Measurements from ENCODE around the gene SRRM3. TPM values are rescaled to one million over a fixed set of nuclear protein-coding genes. Genes with fewer than 3 reads are reported as not detected.

SRRM3 gene
- polyA plus RNA-seq, 1 experiment, result 0.80 TPM

GRCh38 chr7:76325811-76326210 is 124.1 kb downstream of the SRRM3 start:
- ChIA-PET CTCF (interaction anchor here (1.0 to 2.0 kb wide), 2 partner anchors 12 to 34 kb away, joined by 4 to 5 read pairs; no protein-coding TSS in a partner anchor), POLR2A (no interaction called here)
- Histone ChIP-seq H3K36me3 (ENCODE audit: control insufficient read depth, insufficient read depth, low read length) (peaks cover 24% of the 10 kb centered on the region), H3K4me3 (ENCODE audit: low read depth, low read length) (no peak overlapping the region), H3K27me3 (ENCODE audit: control insufficient read depth, insufficient read depth, low read length) (no peaks in the 10 kb centered on the region)
- TF ChIP-seq, protein P1, sequence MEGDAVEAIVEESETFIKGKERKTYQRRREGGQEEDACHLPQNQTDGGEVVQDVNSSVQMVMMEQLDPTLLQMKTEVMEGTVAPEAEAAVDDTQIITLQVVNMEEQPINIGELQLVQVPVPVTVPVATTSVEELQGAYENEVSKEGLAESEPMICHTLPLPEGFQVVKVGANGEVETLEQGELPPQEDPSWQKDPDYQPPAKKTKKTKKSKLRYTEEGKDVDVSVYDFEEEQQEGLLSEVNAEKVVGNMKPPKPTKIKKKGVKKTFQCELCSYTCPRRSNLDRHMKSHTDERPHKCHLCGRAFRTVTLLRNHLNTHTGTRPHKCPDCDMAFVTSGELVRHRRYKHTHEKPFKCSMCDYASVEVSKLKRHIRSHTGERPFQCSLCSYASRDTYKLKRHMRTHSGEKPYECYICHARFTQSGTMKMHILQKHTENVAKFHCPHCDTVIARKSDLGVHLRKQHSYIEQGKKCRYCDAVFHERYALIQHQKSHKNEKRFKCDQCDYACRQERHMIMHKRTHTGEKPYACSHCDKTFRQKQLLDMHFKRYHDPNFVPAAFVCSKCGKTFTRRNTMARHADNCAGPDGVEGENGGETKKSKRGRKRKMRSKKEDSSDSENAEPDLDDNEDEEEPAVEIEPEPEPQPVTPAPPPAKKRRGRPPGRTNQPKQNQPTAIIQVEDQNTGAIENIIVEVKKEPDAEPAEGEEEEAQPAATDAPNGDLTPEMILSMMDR (IDR thresholded peaks at IDR 0.05; ENCODE audit: insufficient read depth, low read depth, low read length), result no peak
- no peak for DNase-seq (ENCODE audit: low read depth)

DNA sequence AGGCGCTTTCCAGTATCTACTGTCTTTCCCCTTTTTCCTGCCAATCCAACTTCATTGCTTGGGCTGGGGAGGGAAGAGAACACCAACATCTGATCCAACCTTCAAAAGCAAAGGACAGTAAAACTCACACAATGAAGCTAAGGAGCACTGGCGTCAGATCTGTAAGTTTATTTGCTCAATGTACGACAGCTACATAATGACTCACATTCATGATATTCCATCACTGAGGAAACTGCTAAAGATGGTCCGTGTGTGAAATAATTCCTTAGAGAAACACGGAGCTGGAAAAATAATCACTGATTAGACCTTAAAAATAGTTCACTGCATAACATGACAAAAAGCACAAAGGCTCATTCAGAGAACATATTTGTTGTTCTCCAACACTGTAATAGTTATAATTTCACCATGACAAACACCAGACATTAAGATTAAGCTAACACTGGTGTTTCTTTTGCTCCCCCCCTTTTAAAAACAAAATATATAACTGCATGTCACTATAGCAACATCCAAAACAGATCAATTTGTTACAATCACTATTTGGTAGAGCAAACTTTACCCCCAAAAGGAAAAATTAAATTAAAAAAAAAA is 125.0 kb downstream of the SRRM3 start:
- POLR2A ChIA-PET, result interaction anchor here (0.6 kb wide), 1 partner anchor 488 kb away, joined by 9 read pairs; no protein-coding TSS in a partner anchor
- no peak overlapping the region for H3K4me3 ChIP-seq (ENCODE audit: low read depth, low read length)
- no peaks in the 10 kb centered on the region for H3K27me3 ChIP-seq (ENCODE audit: control insufficient read depth, insufficient read depth, low read length)
- CTCF ChIA-PET, result interaction anchor here (0.6 to 2.9 kb wide), 2 partner anchors 8 to 1419 kb away, joined by 3 to 9 read pairs; no protein-coding TSS in a partner anchor
- H3K36me3 ChIP-seq (ENCODE audit: control insufficient read depth, insufficient read depth, low read length), result peaks cover 24% of the 10 kb centered on the region
- no peak for DNase-seq (ENCODE audit: low read depth)
- TF ChIP-seq, protein P1 (IDR thresholded peaks at IDR 0.05; ENCODE audit: insufficient read depth, low read depth, low read length), result no peak

GRCh38 chr7:76327610-76328009 is 125.9 kb downstream of the SRRM3 start:
- peaks cover 24% of the 10 kb centered on the region for H3K36me3 ChIP-seq (ENCODE audit: control insufficient read depth, insufficient read depth, low read length)

GRCh38 chr7:76328389-76328788 is 126.7 kb downstream of the SRRM3 start:
- H3K4me3 ChIP-seq (ENCODE audit: low read depth, low read length), result no peak overlapping the region
- TF ChIP-seq, protein P1 (IDR thresholded peaks at IDR 0.05; ENCODE audit: insufficient read depth, low read depth, low read length), result no peak
- DNase-seq (ENCODE audit: low read depth), result no peak
- POLR2A ChIA-PET, result no interaction called here
- peaks cover 24% of the 10 kb centered on the region for H3K36me3 ChIP-seq (ENCODE audit: control insufficient read depth, insufficient read depth, low read length)
- CTCF ChIA-PET, result interaction anchor here (2.9 kb wide), 1 partner anchor 10 kb away, joined by 9 read pairs; no protein-coding TSS in a partner anchor
- H3K27me3 ChIP-seq (ENCODE audit: control insufficient read depth, insufficient read depth, low read length), result no peaks in the 10 kb centered on the region

More at GRCh38 chr7:76327610-76328009, 125.9 kb downstream of the SRRM3 start:
- DNase-seq (ENCODE audit: low read depth), result no peak
- H3K4me3 ChIP-seq (ENCODE audit: low read depth, low read length), result no peak overlapping the region
- POLR2A ChIA-PET, result interaction anchor here (0.6 kb wide), 1 partner anchor 489 kb away, joined by 9 read pairs; no protein-coding TSS in a partner anchor
- CTCF ChIA-PET, result interaction anchor here (2.9 kb wide), 1 partner anchor 9 kb away, joined by 9 read pairs; no protein-coding TSS in a partner anchor
- no peaks in the 10 kb centered on the region for H3K27me3 ChIP-seq (ENCODE audit: control insufficient read depth, insufficient read depth, low read length)
- TF ChIP-seq, protein P1 (IDR thresholded peaks at IDR 0.05; ENCODE audit: insufficient read depth, low read depth, low read length), result no peak

- H3K36me3 ChIP-seq (ENCODE audit: control insufficient read depth, insufficient read depth, low read length), result peaks cover 23% of the 10 kb centered on the region
- DNase-seq (ENCODE audit: low read depth), result no peak
- no peaks in the 10 kb centered on the region for H3K27me3 ChIP-seq (ENCODE audit: control insufficient read depth, insufficient read depth, low read length)
- TF ChIP-seq, protein P1 (IDR thresholded peaks at IDR 0.05; ENCODE audit: insufficient read depth, low read depth, low read length), result no peak
- POLR2A ChIA-PET, result interaction anchor here (0.6 kb wide), 1 partner anchor 29 kb away, joined by 4 read pairs; the partner anchor contains the start of gene YWHAG
- no peak overlapping the region for H3K4me3 ChIP-seq (ENCODE audit: low read depth, low read length)
- CTCF ChIA-PET, result interaction anchor here (2.9 kb wide), 1 partner anchor 11 kb away, joined by 9 read pairs; no protein-coding TSS in a partner anchor
These were observed 127.8 kb downstream of the SRRM3 start for GRCh38 chr7:76329479-76329878.

All from BJ (cell line).